ENCODE measurements around the gene MEX3A.
"Not testable (repeated sequence)": the region's sequence is repeated elsewhere in the genome, so short reads cannot be mapped to it uniquely, and the experiment has no call there.

The MEX3A gene

DNA sequence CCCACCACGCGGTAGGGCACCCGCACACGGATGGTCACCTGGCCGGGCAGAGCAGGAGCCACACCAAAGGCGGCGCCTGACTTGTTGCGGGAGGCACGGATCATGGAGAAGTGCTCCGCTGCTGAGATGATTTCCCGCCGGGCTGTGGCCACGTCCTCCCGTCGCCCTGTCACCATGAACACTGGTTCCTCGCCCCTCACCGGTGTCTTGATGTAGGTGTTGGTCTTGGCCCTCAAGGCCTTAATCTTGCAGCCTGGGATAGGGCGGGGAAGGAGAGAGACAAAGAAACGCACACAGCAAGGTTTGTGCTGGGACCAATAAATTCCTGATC is 4.9 kb downstream of the MEX3A start:
- no peak for DNase-seq

DNA sequence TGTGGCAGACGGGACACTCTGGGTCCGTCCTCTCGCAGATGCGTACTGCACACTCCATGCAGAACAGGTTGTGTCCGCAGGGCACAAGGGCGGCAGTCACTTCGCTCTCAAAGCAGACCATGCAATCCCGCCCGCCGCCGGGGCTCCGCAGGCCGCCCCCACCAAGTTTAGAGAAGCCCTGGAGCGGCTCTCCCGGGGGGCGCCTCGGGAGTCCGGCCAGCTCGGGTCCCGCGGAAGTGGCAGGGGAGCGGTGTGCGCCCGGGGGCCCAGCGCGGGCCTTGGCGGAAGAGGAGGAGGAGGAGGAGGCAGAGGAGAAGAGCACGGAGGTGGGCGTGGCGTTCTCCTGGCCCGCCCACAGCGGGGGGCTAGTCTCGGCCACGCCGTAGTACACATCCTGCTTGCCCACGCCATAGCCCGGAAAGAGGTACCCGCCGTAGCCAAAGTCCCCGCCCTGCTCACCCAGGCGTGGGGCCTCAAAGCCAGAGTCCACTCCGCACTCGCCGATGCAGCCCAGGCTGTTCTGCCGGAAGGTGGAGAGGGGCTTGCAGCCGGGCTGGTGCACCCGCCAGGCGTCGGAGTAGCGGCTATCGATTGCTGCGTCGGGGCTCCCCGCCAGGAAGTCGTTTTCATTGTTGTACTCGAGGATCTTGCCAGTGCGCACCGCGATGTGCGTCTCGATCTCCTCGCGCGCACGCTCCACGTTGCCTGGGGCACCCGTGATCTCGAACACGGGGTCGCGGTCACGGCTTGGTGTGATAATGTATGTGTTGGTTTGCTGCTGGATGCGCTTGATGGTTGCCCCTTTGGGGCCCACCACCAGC is 5.4 kb downstream of the MEX3A start:
- DNase-seq, result no peak

DNA sequence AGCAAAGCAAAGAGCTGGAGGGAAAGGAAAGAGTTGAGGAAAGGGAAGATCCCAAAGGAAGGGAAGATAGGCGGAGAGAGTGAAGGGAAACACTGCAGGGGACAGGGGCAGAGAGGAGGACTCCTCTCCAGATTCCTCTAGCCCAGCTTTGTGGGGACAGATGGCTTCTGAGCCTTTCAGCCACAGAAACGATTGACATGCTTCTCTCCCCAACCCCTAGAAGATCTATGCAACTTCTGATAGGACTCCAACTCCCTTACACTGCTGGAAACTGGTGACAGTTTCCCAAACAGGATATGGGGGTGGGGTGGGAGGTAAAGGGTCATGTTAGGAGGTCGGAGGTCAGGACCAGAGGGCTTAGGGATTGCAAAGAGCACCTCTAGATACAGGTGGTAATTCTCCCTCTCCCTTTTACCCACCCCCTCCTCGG is 6.5 kb downstream of the MEX3A start:
- DNase-seq, result no peak

DNA sequence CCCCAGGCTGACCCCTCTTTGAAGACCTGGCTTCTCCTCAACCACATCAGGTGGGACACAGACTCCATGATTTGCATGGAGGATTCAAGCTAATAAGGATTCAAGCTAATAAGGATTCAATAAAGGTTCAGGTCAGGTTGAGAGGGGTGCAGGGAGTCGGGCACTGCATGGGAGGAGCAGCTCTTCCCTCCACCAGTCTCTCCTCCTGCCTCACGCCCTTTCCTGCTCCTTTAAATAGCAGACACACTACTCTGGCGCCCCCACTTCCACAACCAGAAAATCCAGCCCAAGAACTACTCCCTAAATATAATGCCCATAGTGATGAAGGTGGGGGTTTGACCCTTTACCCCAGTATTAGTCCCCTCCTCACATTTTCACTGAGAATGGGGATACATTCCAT is 7.1 kb downstream of the MEX3A start:
- no peak for DNase-seq

DNA sequence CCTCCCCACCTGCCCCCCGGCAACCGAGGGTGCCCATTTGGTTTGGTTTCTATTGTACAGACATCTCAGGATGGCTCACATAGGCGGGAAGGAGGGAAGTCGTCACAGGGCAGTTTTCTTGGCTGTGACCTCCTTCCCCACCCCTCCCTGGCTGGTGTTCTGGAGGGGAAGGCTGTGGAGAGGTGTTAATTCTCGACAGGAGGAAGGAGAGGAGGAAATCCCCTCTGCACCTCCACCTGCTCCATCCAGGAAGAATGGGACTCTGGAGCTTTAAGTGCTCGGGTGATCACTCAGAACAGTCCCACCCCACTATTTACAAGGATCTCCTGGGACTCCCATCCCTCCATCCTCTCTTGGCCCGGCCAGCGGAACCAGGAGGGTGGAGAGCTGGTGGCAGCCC is 7.6 kb downstream of the MEX3A start:
- DNase-seq, result no peak

DNA sequence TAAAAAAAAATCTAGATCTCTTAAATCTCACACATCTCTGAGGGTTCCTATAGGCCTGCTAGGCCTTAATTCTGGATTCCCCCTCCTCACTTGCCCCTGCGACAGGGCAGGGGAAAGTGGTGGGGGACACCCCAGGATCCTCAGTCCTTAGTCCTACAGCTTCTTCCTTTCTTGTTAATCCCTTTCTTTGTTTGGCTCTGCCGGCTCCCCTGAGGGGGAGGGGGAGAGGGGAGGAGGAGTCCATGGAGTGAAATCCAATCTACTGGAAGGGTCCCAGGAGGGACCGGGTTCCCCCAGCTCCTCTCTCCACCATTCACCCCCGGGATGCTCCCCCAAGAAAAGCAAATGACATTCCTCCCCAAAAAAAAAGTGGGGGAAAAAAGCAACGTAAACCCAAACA is 8.5 kb downstream of the MEX3A start:
- no peak for DNase-seq

DNA sequence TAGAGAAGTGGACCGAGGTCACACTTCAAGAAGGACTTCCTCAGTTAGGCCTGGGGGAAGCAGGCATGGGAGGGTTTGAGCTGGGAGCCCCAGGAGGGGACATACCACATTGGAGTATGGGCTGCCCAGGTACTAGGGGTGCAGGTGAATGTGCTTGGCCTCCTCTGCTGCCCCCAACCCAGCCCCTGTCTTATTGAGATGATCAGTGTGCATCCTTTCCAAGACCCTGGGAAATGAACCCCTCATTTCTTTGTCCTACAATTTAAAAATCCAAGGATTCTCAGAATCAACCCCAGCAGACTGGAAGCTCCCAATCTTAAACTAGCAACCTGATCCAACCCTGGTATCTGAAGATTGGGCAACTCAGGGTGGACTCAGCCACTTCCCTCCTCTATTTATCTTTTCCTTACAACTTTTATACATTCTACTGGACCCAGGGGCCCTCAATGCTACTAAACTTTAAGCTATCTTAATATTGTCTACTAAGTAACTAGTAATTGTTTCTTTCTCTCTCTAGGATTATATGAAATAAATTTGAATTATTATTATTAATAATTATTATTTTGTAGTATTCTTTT is 9.1 kb downstream of the MEX3A start:
- no peak for DNase-seq

DNA sequence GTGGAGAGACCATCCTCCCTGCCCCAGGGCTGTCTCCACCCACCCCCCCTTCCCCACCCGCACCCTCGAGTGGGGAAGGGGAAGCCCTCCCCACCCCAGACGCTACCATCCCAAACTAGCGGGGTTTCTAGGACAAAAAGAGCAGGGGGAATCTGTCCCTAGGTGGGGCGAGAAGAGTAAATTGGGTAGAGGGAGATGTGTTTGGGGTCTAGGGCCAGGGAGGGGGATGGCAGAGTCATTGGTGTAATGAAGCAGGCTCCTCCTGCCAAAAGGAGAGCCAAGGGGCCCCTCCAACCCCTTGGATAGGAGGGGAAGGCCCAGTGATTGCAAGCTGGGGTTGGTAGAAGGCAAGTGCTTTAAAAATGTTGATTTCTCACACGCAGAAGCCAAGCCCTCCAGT is 10.0 kb downstream of the MEX3A start:
- DNase-seq, result no peak

DNA sequence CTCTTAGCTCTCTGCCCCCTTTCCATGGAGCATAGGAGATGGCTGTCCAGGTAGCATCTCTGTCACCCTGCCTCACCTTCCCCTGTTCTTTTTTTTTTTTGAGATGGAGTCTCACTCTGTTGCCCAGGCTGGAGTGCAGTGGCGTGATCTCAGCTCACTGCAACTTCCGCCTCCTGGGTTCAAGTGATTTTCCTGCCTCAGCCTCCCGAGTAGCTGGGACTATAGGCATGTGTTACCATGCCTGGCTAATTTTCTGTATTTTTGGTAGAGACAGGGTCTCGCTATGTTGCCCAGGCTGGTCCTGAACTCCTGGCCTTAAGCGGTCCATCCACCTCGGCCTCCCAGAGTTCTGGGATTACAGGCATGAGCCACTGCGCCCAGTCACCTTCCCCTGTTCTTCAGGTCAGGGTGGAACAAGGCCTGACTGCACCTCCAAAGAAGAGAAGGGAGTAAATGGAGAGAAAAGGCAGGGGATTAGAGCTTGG is 10.9 kb downstream of the MEX3A start:
- DNase-seq, result not testable (repeated sequence)

DNA sequence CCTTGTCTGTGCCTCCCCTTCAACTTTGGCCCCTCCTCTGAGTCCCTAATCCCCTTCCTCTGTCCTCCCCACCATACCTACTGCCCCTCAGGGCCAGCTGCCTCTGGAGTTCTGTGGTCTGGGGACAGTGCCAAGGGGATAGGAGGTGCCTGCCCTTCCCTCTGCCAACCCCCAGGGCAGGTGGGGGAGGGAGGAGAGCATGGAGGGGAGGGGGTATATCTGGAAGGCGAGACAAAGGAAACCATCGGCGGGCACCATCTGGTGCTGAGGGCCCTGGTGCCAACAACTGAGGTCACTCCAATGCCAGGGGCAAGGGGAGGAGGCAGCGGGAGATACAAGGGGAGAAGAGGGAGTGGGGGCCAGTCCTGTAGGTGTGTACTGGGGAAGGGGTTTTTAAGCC is 11.7 kb downstream of the MEX3A start:
- DNase-seq, result no peak

DNA sequence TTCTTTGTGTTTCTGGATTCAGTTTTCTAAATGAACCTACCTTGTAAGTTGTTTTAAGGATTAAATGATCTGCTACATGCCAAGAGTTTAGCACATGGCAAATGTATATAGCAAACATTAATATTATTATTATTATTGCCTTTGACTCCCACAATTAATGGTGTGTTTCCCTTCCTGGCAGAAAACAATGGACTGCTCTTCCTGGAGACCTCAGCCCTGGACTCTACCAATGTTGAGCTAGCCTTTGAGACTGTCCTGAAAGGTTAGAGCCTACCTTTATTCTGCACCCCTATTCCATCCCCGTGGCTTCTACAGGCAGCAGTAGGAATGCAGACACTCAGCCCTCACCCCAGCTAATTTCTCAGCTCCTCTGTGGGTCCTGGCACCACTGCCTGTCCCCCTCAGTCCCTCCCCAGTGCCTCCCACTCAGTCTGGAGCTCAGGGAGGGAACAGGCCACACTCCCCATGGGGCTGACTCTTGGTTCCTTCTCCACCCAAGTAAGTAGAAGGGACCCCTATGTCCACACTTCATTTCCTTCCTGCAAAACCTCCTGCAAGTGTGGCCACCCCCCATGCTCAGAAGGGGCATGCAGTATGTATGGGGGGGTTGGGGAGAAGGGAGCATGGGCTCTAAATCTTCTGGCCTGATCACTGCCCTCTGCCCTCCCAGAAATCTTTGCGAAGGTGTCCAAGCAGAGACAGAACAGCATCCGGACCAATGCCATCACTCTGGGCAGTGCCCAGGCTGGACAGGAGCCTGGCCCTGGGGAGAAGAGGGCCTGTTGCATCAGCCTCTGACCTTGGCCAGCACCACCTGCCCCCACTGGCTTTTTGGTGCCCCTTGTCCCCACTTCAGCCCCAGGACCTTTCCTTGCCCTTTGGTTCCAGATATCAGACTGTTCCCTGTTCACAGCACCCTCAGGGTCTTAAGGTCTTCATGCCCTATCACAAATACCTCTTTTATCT is 12.5 kb downstream of the MEX3A start:
- no peak for DNase-seq

DNA sequence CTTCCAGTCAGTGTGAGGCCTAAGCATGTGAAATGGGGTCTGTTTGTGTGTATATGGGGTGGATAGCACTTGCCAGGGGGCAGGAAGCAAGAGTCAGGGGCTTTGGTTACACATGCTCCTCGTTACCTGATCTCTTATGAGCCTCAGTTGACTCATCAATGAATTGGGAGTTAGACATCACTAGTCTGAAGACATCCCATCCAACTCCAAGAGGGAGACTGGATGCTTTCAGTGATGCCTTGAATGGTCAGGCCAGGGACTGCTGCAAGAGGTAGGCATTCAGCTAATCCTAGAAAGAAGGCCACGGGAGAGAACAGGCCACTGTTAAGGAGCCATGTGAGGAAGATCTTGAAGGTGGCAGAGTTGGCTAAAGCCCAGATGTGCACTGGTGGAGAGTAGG is 15.0 kb downstream of the MEX3A start:
- DNase-seq, result no peak

DNA sequence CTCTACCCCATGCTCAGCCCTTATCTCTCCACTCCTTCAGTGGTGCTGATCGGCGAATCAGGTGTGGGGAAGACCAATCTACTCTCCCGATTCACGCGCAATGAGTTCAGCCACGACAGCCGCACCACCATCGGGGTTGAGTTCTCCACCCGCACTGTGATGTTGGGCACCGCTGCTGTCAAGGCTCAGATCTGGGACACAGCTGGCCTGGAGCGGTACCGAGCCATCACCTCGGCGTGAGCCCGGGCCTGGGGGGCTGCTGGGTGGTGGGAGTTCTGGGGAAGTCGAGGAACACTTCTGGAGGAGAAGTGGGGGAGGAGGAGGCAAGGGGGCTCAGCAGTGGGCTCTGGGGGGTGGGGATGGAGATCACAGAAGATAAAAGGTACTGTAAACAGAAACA is 16.4 kb downstream of the MEX3A start:
- no peak for DNase-seq

DNA sequence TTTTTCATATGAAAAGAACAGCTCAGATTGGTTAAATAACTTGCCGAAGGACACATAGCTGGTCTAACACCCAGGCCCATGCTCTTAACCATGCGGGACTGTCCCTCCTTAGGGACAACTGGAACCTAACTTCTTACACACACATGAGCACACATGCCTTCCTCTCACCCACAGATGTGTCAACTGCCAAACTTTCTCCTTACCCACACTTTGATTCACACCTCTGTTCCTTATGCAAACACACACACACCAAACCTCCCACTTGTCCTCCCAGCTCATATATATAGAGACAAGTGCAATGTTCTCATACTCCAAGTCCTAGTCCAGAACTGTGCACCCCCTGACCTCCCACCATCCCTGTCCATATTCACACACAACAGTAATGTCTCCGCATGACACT is 17.1 kb downstream of the MEX3A start:
- no peak for DNase-seq

DNA sequence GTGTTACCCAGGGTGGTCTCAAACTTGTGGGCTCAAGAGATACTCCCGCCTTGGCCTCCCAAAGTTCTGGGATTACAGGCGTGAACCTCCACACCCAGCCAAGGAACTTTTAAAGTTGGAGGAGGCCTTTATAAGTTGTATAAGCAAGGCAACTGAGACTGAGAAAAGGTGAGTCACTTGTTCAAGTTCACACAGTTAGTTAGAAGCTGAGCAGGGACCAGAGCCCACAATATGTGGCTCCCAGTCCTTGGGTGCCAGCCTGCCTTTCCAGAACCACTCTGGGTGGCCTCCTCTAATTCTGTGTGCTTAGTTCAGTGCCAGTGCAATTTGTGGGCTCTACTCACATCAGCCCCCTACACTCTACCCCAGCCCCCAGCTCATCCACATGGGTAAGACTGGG is 17.6 kb downstream of the MEX3A start:
- no peak for DNase-seq

DNA sequence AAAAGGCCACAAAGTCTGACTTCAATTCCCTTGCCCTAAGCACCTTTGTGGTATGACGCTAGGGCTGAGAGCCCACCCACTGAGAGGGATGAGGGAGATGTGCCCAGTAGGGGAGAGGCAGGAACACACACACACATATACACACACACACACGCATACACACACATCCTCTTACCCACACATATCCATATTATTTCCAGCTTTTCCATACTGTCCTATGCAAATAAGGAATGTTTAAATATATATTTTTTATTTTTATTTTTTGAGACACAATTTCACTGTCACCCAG is 18.3 kb downstream of the MEX3A start:
- no peak for DNase-seq

DNA sequence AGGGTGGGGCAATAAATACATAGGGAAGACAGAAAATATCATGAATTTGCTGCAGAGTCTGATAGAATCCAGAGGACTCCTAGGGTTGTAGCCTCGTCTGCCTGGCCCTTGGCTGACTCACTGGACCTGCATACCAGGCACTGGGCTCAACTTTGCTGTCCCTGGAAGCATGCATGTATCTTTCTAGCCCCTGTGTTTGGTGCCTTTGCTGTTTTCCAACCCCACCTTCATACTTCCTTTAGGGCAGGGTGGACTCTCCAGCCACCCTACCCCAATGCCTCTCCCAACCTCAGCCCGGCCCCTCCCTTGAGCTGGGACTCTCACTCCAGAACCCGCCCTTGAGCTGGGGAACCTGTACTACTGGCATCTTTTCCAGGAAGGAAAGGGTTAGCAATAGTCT is 20.1 kb downstream of the MEX3A start:
- DNase-seq, result no peak

DNA sequence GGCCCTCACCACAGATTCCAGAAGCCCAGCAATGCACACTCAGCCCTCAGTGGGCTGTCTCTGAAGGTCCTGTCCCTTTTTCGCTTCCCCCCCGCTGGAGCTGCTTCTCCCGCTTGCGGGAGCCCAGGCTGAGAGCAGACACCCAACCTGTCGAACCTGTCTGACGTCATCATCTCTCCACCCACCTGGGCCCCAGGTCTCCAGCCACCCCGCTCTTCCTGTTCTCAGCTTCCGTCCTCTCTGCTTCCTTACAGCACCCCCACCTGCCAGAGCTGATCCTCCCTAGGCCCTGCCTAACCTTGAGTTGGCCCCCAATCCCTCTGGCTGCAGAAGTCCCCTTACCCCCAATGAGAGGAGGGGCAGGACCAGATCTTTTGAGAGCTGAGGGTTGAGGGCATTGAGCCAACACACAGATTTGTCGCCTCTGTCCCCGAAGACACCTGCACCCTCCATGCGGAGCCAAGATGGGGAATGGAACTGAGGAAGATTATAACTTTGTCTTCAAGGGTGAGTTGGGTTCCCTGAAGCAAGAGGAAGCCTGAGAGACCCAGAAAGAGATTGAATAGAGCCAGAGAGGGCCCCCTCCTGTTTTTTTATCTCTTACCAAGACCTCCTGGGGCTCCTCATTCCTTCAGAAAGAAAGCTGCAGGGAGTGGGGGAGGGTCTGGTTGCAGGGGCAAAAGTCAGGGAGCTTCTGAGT is 21.2 kb downstream of the MEX3A start, which contains the start of gene RAB25:
TSS of gene RAB25 (plus strand) at position 224 of the 700 bp plus-strand sequence. CDS start at position 465, 241 bp downstream.
- DNase-seq, result peak; percentile 92

DNA sequence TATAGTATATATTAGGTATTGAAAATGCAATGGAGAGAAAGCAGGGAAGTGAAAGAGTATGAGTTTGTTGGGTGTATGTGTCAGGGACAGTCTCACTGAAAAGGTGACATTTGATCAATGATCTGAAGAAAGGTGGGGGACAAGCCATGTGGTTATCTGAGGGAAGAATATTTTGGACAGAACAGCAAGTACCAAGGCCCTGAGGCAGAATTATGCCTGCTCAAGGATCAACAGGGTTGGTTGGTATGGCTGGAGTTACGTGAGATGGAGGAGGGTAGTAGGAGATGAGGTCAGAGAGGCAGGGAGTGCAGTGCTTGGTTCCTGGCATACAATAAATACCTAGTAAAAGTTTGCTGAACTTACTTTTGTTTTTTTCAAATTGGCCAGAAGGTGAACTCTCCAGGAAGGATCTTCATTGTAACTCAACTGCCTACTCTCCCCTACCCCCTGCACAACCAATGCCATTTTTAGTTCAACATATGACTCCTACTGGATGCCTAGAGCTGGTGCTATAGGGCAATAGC is 25.9 kb downstream of the MEX3A start:
- DNase-seq, result no peak

DNA sequence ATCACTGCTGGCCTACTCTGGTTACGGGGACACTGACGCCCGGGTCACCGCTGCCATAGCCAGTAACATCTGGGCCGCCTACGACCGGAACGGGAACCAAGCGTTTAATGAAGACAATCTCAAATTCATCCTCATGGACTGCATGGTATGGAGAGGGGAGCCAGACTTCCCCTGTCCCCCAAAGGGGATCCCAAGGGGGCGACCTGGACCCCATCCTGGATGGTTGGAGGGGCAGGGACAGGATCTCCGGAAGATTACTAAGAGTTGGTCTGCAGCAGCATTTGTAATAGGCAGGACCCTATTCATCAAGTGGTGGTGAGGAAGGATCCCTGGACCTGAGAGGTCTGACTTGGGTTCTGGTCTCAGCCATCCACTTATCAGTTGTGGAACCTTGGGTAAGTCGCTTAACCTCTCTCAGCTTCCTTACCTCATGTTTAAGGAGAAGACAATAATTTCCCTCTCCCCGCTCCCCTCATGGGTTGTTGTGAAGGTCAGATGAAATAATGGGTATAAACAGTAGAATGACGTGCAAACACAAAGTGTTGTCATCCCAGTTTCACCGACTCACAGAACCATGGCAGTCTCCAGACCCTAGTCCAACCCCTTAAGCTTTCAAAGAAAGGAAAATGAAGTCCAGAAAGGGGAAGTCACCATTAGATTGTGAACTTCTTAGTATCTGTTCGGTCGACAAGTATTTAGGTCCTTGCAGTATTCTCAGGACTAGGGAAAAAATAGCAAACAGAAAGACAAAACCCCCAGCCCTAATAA is 26.8 kb downstream of the MEX3A start:
- DNase-seq, result no peak

DNA sequence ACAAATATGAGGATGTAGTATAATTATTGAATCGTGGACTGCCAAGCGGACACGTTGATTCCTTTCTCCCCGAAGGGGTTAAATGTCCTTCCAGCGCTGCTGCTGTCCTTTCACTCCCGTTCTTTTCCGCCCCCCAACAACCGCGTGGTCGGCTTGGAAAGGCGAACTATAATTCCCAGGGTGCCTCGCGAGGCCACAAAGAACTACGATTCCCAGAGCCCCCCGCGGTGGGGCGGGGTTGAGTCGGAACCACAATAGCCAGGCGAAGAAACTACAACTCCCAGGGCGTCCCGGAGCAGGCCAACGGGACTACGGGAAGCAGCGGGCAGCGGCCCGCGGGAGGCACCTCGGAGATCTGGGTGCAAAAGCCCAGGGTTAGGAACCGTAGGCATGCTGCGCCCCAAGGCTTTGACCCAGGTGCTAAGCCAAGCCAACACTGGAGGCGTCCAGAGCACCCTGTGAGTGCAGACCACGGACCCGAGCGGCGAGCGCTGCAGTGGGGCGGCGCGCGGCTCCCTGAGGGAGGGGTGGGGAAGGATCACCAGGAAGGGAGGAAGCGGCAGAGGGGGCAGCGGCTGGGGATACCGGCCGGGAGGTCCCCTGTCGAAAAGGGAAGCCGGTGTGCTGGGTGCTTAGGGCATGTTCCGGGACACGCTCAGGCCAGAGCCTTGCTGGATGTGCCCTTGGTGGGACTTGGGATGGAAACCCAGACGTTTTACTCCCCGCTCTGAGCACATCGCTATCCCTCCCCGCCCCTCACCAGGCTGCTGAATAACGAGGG is 27.6 kb downstream of the MEX3A start, which contains the start of gene LAMTOR2:
TSS of gene LAMTOR2 (plus strand) at position 283 of the 781 bp plus-strand sequence. CDS start at position 391, 108 bp downstream.
- DNase-seq, result peak; percentile 98
